Measurements from ENCODE around the gene DNAAF1.

DNAAF1 gene

GRCh38 chr16:84161801-84162200, 16.7 kb downstream of the DNAAF1 start:
- no peak for DNase-seq

- no peak for DNase-seq
Observed at GRCh38 chr16:84165746-84166145, 20.6 kb downstream of the DNAAF1 start.

GRCh38 chr16:84166796-84167695, 21.9 kb downstream of the DNAAF1 start:
- DNase-seq = peak; percentile 51

GRCh38 chr16:84169765-84170310, 24.7 kb downstream of the DNAAF1 start:
- DNase-seq = no peak

GRCh38 chr16:84174396-84174795, 29.3 kb downstream of the DNAAF1 start:
- DNase-seq = no peak

- DNase-seq = peak; percentile 62
Observed at GRCh38 chr16:84175350-84176081, 30.4 kb downstream of the DNAAF1 start.

- DNase-seq = no peak
Observed at GRCh38 chr16:84176192-84177053, 31.3 kb downstream of the DNAAF1 start.

GRCh38 chr16:84177741-84178073, 32.6 kb downstream of the DNAAF1 start:
- peak; percentile 27 for DNase-seq

- no peak for DNase-seq
Observed at GRCh38 chr16:84178146-84178765, 33.1 kb downstream of the DNAAF1 start.

- no peak for DNase-seq
Observed at GRCh38 chr16:84178892-84179611, 33.9 kb downstream of the DNAAF1 start.

GRCh38 chr16:84179612-84180320, 34.7 kb downstream of the DNAAF1 start:
- no peak for DNase-seq

- DNase-seq = no peak
Observed at GRCh38 chr16:84180519-84181140, 35.5 kb downstream of the DNAAF1 start.

- DNase-seq = no peak
Observed at GRCh38 chr16:84181144-84181915, 36.2 kb downstream of the DNAAF1 start.

GRCh38 chr16:84182104-84182503, 37.0 kb downstream of the DNAAF1 start:
- no peak for DNase-seq

GRCh38 chr16:84182680-84183571, 37.8 kb downstream of the DNAAF1 start:
- no peak for DNase-seq

GRCh38 chr16:84183572-84183875, 38.4 kb downstream of the DNAAF1 start:
- DNase-seq = no peak

- no peak for DNase-seq
Observed at GRCh38 chr16:84183911-84184591, 38.9 kb downstream of the DNAAF1 start.

- DNase-seq = no peak
Observed at GRCh38 chr16:84184775-84185174, 39.7 kb downstream of the DNAAF1 start.
